HepG2 (cell line): ENCODE data around the gene ARFGAP1. TPM values are rescaled to one million over a fixed set of nuclear protein-coding genes. Genes with fewer than 3 reads are reported as not detected.
"Not testable (repeated sequence)": the region's sequence is repeated elsewhere in the genome, so short reads cannot be mapped to it uniquely, and the experiment has no call there.

ENCODE experiments used
- ATAC-seq: fragments of 200-7000 bp; cut with Tn5 transposase; 3 replicates; pipeline ENCODE4 v1.9.1; 2020; ENCODE audit warnings: mild to moderate bottlenecking, moderate library complexity
- BruUV-seq: library from RNA; stranded (reverse); fragments of 400-500 nt; replicated peaks from 2 replicates; lab custom pipeline; 2021; lab: Mats Ljungman, UMichigan
- CTCF ChIA-PET: fragments of 300-600 bp; formaldehyde crosslinking; extraction: SDS; loops from one replicate; lab custom pipeline; 2021; ENCODE audit warnings: low total read pairs, inconsistent platforms, low intra/inter-chr PET ratio; lab: Yijun Ruan, JAX
- POLR2A ChIA-PET: fragments of 350-600 bp; sonication (Branson Sonifier 250); formaldehyde crosslinking; loops from one replicate; lab custom pipeline; 2020; ENCODE audit warnings: antibody characterized with exemption, inconsistent platforms; lab: Yijun Ruan, JAX
- DNase-seq: peaks from one replicate; pipeline ENCODE4 v3.0.0-alpha.2; 2015; ENCODE audit warnings: low spot score
- FAIRE-seq: peaks from 3 replicates; lab custom pipeline; 2011; peaks lifted over from hg19 to GRCh38; lab: Jason Lieb, UNC
- H2AFZ ChIP-seq: one replicate; pipeline ENCODE4 v1.6.1; 2011; ENCODE audit warnings: low read length, inconsistent platforms
- H3K27ac ChIP-seq: fragments of 300-600 bp; 3 replicates; pipeline ENCODE4 v1.8.0; 2011; ENCODE audit warnings: mixed run types, mild to moderate bottlenecking, mixed read lengths, low read length, inconsistent platforms; ENCODE audit not compliant: insufficient read depth; ENCODE audit errors: extremely low read length
- H3K27me3 ChIP-seq, 2 experiments: fragments of 200-600 bp in 1 of 2; 2 replicates in 1 of 2; 3 replicates in 1 of 2; pipeline versions ENCODE4 v1.6.0 to v1.8.0; 2011; ENCODE audit warnings: low read length in 2 of 2, mild to moderate bottlenecking in 2 of 2, moderate library complexity in 2 of 2, inconsistent platforms in 1 of 2; ENCODE audit not compliant: insufficient read depth in 2 of 2, control insufficient read depth in 1 of 2
- H3K36me3 ChIP-seq, 2 experiments: fragments of 200-600 bp in 1 of 2; replicated peaks in 1 of 2; 2 replicates in 1 of 2; 3 replicates in 1 of 2; pipeline versions ENCODE4 v1.5.1 to v1.8.0; 2011; ENCODE audit warnings: low read length in 2 of 2, inconsistent platforms in 1 of 2; ENCODE audit not compliant: insufficient read depth in 2 of 2, control insufficient read depth in 1 of 2
- H3K4me1 ChIP-seq: 2 replicates; pipeline ENCODE4 v1.5.1; 2012; ENCODE audit warnings: low read length, inconsistent platforms; ENCODE audit not compliant: insufficient read depth
- H3K4me2 ChIP-seq: 2 replicates; pipeline ENCODE4 v1.6.0; 2011; ENCODE audit warnings: low read depth, low read length, inconsistent platforms
- H3K4me3 ChIP-seq, 3 experiments: fragments of 200-600 bp in 1 of 3; sonication (generic), shearing (Covaris generic) in 1 of 3; replicated peaks in 1 of 3; 2 replicates each; pipeline ENCODE4 v1.5.1; 2011 to 2016; ENCODE audit warnings: low read length in 3 of 3, inconsistent platforms in 2 of 3, low read depth in 2 of 3, mild to moderate bottlenecking in 2 of 3, control low read depth in 1 of 3, mixed read lengths in 1 of 3; ENCODE audit not compliant: insufficient read depth in 1 of 3
- H3K79me2 ChIP-seq: one replicate; pipeline ENCODE4 v1.6.1; 2011; ENCODE audit warnings: low read length, inconsistent platforms; ENCODE audit not compliant: insufficient read depth
- H3K9ac ChIP-seq: 2 replicates; pipeline ENCODE4 v1.6.0; 2011; ENCODE audit warnings: mild to moderate bottlenecking, low read depth, low read length, inconsistent platforms; ENCODE audit not compliant: insufficient read depth
- H3K9me3 ChIP-seq: 2 replicates; pipeline ENCODE4 v1.5.1; 2012; ENCODE audit warnings: mild to moderate bottlenecking, low read length
- H4K20me1 ChIP-seq: 2 replicates; pipeline ENCODE4 v1.6.0; 2011; ENCODE audit warnings: inconsistent platforms, mild to moderate bottlenecking, low read length, moderate library complexity; ENCODE audit not compliant: insufficient read depth
- CTCF ChIP-seq: sonication (generic); formaldehyde crosslinking; IDR thresholded peaks from 2 replicates; pipeline ENCODE4 v1.5.0; 2020; ENCODE audit warnings: mild to moderate bottlenecking, missing genetic modification reagents, moderate library complexity
- KDM2A ChIP-seq: sonication (generic); formaldehyde crosslinking; IDR thresholded peaks from 2 replicates; pipeline ENCODE4 v1.4.0; 2020; ENCODE audit warnings: low read depth, missing genetic modification reagents, borderline replicate concordance
- STAG1 ChIP-seq: sonication (generic); formaldehyde crosslinking; IDR thresholded peaks from 2 replicates; pipeline ENCODE4 v1.4.0; 2020; ENCODE audit warnings: missing genetic modification reagents
- whole genome bisulfite sequencing: methylation state at CpG from one replicate; pipeline ENCODE4 v1.1.6; 2017; ENCODE audit warnings: low lambda C conversion rate; 5-methylcytosine and 5-hydroxymethylcytosine counted together
- in situ Hi-C: cut with HindIII; loops from 2 replicates; pipeline ENCODE4 v1.10.0; 2017; ENCODE audit warnings: low pct_unique_long_range_greater_than_20kb; ENCODE audit not compliant: extremely low pct_ligation_motif_present
- intact Hi-C: fragments of 100-400 bp; cut with micrococcal nuclease; formaldehyde crosslinking; loops from one replicate; pipeline ENCODE4 v1.10.0; 2022; ENCODE audit not compliant: unreplicated experiment
- polyA plus RNA-seq, 8 experiments: library from polyadenylated mRNA; depleted of rRNA in 3 of 8; stranded (reverse) in 7 of 8; unstranded in 1 of 8; fragments of >200 nt; fragmentation: Illumina TruSeq in 4 of 8; extraction: Trizol in 4 of 8; gene quantifications; 2 replicates each; pipeline versions ENCODE4 v1.2.1 to v1.2.3, GENCODE V29; 2011 to 2016; ENCODE audit warnings: low read depth in 4 of 8, missing spikeins in 1 of 8, mixed read lengths in 1 of 8; ENCODE audit not compliant: insufficient read depth in 1 of 8
- total RNA-seq, 5 experiments: library from RNA; depleted of rRNA; stranded (reverse); fragments of >200 nt; fragmentation: Illumina TruSeq; extraction: Trizol; gene quantifications; 2 replicates each; pipeline ENCODE4 v1.2.3, GENCODE V29; 2016; ENCODE audit warnings: low read depth in 1 of 5
- TF ChIP-seq, protein P1 (sequence below): sonication (generic); formaldehyde crosslinking; IDR thresholded peaks from 2 replicates; pipeline ENCODE4 v1.4.0; 2020; ENCODE audit warnings: missing genetic modification reagents

Gene ARFGAP1
- total and polyA plus RNA-seq, 2 of the 13 experiments (the other 11 are each of a cell fraction or from before 2014, with no cell fraction given): 132 TPM

GRCh38 chr20:63251350-63251749 lies 21.3 kb upstream of the ARFGAP1 start:
- peaks cover 30 to 85% of the 10 kb centered on the region in 2 experiments for H3K27me3 ChIP-seq
- not testable (repeated sequence) for FAIRE-seq
- 23% methylated on average over 9 of the region's 14 CpGs for WGBS

More at GRCh38 chr20:63251350-63251749, 21.3 kb upstream of the ARFGAP1 start:
- DNase-seq, H3K36me3 ChIP-seq, in situ Hi-C loops, ATAC-seq, H3K9me3 ChIP-seq, H3K4me2 ChIP-seq, BruUV-seq, intact Hi-C loops, H2AFZ ChIP-seq, H4K20me1 ChIP-seq, H3K9ac ChIP-seq, POLR2A ChIA-PET, H3K4me3 ChIP-seq, H3K79me2 ChIP-seq, H3K27ac ChIP-seq: not testable (repeated sequence)
- CTCF ChIA-PET: interaction anchor here (1.2 to 1.4 kb wide), 3 partner anchors 26 to 68 kb away, joined by 4 to 10 read pairs (median 9); no protein-coding TSS in a partner anchor
- peaks cover 16% of the 10 kb centered on the region for H3K4me1 ChIP-seq
- TF ChIP-seq CTCF (CRISPR knock-in tag): peak; percentile 66
- TF ChIP-seq, protein P1, sequence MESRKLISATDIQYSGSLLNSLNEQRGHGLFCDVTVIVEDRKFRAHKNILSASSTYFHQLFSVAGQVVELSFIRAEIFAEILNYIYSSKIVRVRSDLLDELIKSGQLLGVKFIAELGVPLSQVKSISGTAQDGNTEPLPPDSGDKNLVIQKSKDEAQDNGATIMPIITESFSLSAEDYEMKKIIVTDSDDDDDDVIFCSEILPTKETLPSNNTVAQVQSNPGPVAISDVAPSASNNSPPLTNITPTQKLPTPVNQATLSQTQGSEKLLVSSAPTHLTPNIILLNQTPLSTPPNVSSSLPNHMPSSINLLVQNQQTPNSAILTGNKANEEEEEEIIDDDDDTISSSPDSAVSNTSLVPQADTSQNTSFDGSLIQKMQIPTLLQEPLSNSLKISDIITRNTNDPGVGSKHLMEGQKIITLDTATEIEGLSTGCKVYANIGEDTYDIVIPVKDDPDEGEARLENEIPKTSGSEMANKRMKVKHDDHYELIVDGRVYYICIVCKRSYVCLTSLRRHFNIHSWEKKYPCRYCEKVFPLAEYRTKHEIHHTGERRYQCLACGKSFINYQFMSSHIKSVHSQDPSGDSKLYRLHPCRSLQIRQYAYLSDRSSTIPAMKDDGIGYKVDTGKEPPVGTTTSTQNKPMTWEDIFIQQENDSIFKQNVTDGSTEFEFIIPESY (CRISPR knock-in tag): 0 out of 2 replicates have a peak, but pooled peaks have one; percentile 21
- TF ChIP-seq KDM2A (CRISPR knock-in tag): peak; percentile 59; the same call in 1 of the 2 replicates
- peak; percentile 64 for TF ChIP-seq STAG1 (CRISPR knock-in tag)
